Rectal smooth muscle tissue (tissue), 1 donor: Measurements from ENCODE around the gene DSCAM.

Experiments
- H3K27ac ChIP-seq: one replicate; pipeline ENCODE4 v1.7.0; 2013; ENCODE audit warnings: low read depth, low read length, inconsistent platforms
- H3K27me3 ChIP-seq: one replicate; pipeline ENCODE4 v1.7.0; 2013; ENCODE audit warnings: low read length; ENCODE audit not compliant: control insufficient read depth, insufficient read depth
- H3K36me3 ChIP-seq: one replicate; pipeline ENCODE4 v1.7.0; 2013; ENCODE audit warnings: low read length; ENCODE audit not compliant: control insufficient read depth, insufficient read depth
- H3K4me1 ChIP-seq: one replicate; pipeline ENCODE4 v1.7.0; 2013; ENCODE audit warnings: low read length; ENCODE audit not compliant: control insufficient read depth, insufficient read depth
- H3K4me3 ChIP-seq: one replicate; pipeline ENCODE4 v1.7.0; 2013; ENCODE audit warnings: low read length
- H3K9ac ChIP-seq: one replicate; pipeline ENCODE4 v1.7.0; 2013; ENCODE audit warnings: low read length

Gene DSCAM

DNA sequence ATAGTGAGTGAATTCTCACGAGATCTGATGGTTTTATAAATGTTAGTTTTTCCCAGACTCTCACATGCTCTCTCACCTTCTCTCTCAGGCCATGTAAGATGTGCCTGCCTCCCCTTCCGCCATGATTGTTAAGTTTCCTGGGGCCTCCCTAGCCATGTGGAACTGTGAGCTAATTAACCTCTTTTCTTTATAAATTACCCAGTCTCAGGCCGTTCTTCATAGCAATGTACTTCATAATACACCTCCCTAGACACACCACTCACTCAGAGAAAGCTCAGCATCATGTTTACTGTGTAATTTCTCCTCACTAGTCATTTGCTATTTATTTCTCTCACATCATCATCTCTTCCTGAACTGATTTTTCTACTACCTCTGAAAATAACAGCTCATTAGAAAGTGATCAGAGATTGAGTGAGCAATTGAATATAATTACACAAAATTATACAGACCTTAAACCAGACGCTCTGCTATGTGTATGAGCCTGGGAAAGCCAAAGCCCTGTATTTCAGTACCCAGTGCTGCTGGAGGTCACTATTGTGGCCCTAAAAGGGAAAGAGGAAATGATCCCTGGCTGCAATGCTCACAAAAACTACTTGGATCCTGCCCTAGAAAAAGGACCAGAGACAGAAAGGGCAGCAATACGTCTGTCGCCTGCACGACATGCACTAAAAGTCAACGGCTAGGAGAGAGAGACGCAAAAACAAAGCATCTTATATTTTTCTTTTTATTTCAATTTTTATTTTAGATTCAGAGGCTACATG is 284.5 kb downstream of the DSCAM start:
- Histone ChIP-seq H3K27ac (no peak overlapping the region), H3K9ac (no peak overlapping the region), H3K27me3 (no peaks in the 10 kb centered on the region), H3K4me1 (no peaks in the 10 kb centered on the region), H3K36me3 (no peaks in the 10 kb centered on the region), H3K4me3 (no peak overlapping the region)

DNA sequence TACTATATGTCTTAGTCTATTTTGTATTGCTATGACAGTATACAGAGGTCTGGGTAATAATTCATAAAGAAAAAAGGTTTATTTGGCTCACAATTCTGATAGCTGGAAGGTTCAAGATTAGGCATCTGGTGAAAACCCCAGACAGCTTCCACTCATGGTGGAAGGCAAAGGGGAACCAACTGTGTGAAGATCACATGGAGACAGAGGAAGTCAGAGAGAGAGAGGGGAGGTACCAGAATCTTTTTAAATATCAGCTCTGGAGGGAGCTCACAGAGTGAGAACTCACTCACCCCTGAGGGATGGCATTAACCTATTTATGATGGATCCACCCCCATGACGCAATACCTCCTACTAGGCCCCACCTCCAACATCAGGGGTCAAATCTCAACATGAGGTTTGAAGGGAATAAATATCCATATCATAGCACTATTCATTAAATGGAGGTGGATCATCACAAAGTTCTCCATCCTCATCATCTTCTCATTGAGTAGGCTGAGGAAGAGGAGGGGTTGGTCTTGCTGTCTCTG is 290.5 kb downstream of the DSCAM start:
- H3K4me3 ChIP-seq = no peak overlapping the region
- no peak overlapping the region for H3K9ac ChIP-seq
- no peak overlapping the region for H3K27ac ChIP-seq
- no peaks in the 10 kb centered on the region for H3K27me3 ChIP-seq
- no peaks in the 10 kb centered on the region for H3K4me1 ChIP-seq
- H3K36me3 ChIP-seq = no peaks in the 10 kb centered on the region

DNA sequence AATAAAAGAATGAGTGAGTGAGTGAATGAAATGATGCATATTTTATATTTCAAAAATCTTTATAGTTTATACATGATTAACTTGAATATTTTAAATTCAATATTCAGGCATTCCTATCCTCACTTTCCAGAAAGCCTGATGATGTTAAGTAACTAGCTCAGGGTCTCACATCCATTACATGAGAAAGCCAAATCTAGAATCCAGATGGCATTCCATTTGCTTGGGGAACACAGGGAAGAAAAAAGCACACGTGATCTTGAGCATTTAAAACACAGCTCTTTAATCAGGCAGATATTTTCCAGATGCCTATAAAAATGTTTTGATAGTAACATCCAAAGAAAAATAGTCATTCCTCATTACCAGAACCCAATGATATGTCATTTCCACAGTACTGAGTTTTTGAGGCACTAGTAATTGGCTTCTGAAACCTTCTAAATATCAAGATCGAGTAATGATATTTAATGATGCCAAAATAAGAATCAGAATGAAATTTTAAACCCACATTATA is 291.9 kb downstream of the DSCAM start:
- no peak overlapping the region for H3K27ac ChIP-seq
- no peaks in the 10 kb centered on the region for H3K36me3 ChIP-seq
- H3K4me3 ChIP-seq = no peak overlapping the region
- no peaks in the 10 kb centered on the region for H3K27me3 ChIP-seq
- H3K9ac ChIP-seq = no peak overlapping the region
- no peaks in the 10 kb centered on the region for H3K4me1 ChIP-seq

DNA sequence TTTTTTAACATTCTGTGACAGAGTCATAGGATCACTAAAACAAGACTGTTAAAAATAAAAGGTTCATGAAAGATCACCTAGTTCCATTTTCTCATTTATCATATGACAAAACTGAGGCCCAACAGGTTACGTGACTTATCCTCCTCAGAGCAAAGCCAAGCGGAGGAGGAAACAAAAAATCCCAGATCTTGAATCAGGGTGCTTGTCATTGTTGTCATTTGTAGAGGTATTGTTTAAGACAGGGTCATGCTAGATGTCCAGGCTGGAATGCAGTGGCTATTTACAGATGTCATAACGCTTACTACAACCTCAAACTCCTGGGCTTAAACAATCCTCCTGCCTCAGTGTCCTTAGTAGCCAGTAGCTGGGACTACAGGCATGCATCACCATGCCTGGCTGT is 293.2 kb downstream of the DSCAM start:
- Histone ChIP-seq H3K36me3 (no peaks in the 10 kb centered on the region), H3K27ac (no peak overlapping the region), H3K27me3 (no peaks in the 10 kb centered on the region), H3K9ac (no peak overlapping the region), H3K4me3 (no peak overlapping the region), H3K4me1 (no peaks in the 10 kb centered on the region)

DNA sequence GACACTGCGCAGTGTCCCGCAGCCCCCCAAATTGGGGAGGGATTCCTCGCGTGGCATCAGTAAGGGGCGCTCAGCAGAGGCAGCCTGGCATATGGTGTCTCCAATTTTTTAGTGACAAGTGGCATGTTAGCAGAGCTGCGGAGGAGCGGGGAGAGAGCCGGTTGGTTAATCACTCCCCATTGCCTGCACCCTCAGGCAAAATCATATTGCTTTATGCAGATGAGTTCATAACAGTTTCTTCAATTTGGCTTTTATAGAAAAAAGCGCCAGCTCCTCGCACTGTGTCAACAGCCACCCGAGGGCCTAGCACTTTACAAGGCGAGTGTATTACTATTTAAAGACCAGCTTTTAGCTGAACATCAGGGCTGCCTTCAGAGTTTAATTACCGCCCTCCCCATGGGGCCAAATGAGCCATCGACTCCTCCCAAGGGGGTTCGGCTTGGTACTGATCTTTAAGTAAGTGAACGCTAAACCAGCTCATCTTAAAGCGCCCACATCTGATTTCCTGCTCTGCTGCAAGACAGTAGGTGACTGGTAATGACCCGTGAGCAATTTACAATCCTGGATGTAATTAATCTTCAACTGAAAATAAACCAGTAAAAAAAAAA is 298.9 kb downstream of the DSCAM start:
- Histone ChIP-seq H3K27me3 (no peaks in the 10 kb centered on the region), H3K27ac (no peak overlapping the region), H3K4me3 (no peak overlapping the region), H3K36me3 (no peaks in the 10 kb centered on the region), H3K4me1 (no peaks in the 10 kb centered on the region), H3K9ac (no peak overlapping the region)

DNA sequence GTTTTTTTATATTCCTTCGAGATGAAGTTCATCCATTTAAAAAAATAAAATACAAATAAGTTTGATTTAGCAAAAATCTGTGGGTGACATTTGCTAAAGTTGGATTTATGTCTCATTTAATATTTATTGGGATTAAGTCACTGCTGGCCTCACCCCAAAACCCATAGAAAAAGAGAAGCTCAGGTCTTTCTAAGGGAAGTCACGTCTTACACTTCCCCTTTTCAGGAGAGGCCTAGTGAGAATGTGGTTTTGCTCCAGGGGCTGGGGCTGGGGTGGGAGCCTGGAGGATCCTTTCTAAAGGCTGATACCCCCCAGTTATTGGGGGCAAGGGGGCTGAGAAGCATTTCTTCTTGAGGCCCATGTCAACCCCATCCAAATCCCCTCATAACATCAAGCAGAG is 300.3 kb downstream of the DSCAM start:
- no peak overlapping the region for H3K4me3 ChIP-seq
- no peak overlapping the region for H3K9ac ChIP-seq
- H3K27me3 ChIP-seq = no peaks in the 10 kb centered on the region
- H3K27ac ChIP-seq = no peak overlapping the region
- no peaks in the 10 kb centered on the region for H3K4me1 ChIP-seq
- no peaks in the 10 kb centered on the region for H3K36me3 ChIP-seq

DNA sequence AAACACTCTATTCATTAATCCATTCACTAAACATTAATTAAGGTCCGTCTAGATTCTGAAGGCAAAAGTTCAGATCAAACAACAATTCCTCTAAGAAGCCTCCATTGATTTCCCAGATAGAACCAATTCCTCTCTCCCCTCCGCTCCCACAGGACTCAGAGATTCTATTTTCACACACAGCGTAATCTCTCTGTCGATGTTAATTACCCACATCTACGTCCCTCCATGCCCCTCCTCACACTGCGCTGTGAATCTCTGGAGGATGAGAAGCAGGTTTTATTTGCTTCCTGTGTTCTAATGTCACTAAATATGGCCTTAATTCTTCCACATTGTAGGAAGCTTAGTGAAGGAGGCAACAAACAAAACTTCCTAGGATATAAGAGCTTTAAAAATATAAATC is 306.7 kb downstream of the DSCAM start:
- no peaks in the 10 kb centered on the region for H3K27me3 ChIP-seq
- no peak overlapping the region for H3K27ac ChIP-seq
- H3K36me3 ChIP-seq = no peaks in the 10 kb centered on the region
- H3K4me3 ChIP-seq = no peak overlapping the region
- no peaks in the 10 kb centered on the region for H3K4me1 ChIP-seq
- H3K9ac ChIP-seq = no peak overlapping the region

DNA sequence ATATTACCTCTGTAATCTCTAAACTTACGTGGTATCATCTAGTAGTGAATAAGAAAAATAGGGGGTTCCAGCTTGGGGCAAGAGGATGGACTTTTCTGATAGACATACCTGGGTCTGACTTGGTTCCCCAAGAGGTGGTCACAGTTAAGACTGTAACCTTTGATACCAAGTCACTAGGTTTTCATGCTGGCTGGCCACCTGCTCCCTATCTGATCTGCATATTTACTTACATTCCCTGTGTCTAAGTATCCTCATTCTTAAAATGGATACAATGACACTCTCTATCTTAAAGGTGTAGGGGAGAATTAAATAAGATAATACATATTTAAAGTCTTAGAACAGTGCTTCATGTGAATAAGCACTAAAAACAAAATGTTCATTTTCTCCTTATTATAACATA is 312.1 kb downstream of the DSCAM start:
- H3K9ac ChIP-seq = no peak overlapping the region
- no peaks in the 10 kb centered on the region for H3K36me3 ChIP-seq
- H3K27ac ChIP-seq = no peak overlapping the region
- H3K27me3 ChIP-seq = no peaks in the 10 kb centered on the region
- H3K4me1 ChIP-seq = no peaks in the 10 kb centered on the region
- H3K4me3 ChIP-seq = no peak overlapping the region

DNA sequence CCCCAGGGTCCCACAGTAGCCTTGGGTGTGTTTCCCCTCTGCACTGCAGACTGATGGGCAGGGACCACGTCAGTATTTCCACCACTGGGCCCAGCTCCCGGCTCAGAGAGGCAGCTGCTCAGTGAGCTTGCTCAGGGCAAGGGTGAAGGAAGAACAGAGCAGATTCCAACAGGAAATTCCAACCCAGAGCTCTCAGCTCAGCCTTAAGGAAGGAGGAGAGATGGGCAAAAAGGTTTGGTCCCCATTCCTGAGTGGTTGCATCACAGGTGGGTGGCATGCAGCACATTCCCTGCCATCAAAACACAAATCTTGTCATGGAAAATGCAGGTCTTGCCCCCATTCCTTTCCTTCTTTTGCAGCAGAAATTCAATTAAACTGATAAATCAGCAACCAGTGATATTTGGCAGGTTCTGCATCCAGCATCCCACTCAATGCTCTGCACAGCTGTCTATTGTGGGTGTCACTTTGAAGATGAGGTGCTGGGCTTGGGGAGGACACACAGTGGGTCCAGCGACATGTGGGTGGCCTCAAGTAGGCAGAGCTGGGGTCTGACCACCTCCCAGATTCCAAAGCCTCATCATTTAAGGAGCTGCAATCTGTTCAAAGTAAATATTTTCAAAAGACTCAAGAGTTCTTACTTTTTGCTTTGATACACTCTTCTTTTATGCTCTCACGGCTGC is 315.4 kb downstream of the DSCAM start:
- H3K4me1 ChIP-seq = no peaks in the 10 kb centered on the region
- no peaks in the 10 kb centered on the region for H3K36me3 ChIP-seq
- H3K27me3 ChIP-seq = no peaks in the 10 kb centered on the region
- H3K4me3 ChIP-seq = no peak overlapping the region
- no peak overlapping the region for H3K27ac ChIP-seq
- no peak overlapping the region for H3K9ac ChIP-seq

DNA sequence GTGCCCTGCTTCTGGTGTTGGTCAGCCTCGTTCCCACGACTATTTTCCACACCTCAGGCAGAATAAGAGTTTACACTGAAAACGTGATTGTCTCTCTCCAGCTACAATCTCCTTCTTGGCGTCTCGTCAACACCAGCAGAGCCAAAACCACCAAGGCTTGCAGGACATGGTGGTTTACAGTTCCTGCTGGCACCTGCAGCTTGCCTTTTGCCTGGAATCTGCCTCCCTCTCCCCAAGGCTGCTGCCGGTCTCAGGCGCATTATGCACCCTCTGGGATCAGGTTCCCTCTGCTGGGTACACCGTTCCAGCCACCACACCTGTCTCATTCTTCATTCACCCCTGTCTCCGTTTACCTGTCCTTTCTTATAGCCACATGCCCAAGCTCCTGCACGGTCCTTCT is 315.9 kb downstream of the DSCAM start:
- H3K4me3 ChIP-seq = no peak overlapping the region
- no peaks in the 10 kb centered on the region for H3K27me3 ChIP-seq
- H3K27ac ChIP-seq = no peak overlapping the region
- H3K4me1 ChIP-seq = no peaks in the 10 kb centered on the region
- H3K36me3 ChIP-seq = no peaks in the 10 kb centered on the region
- H3K9ac ChIP-seq = no peak overlapping the region

DNA sequence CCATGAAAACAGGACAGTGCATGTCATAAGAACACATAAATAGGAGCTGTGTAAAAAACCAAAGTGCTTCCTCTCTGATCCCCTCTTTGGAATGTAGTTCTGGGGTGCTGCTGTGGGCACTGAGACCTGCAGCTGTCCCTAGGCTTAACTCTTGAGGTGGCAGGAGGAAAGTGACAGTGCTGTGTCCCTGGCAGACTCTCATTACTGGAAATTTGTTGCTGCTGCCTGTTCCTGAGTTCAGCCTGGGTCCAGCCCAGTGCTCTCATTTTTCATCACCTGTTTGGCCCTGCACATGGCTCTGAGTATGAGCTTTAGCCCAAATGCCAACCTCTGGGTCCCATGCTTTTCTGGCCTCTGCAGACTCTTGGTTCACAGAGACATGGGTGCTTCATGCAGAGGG is 329.3 kb downstream of the DSCAM start:
- no peak overlapping the region for H3K9ac ChIP-seq
- no peaks in the 10 kb centered on the region for H3K27me3 ChIP-seq
- H3K4me3 ChIP-seq = no peak overlapping the region
- H3K27ac ChIP-seq = no peak overlapping the region
- H3K4me1 ChIP-seq = no peaks in the 10 kb centered on the region
- H3K36me3 ChIP-seq = no peaks in the 10 kb centered on the region

DNA sequence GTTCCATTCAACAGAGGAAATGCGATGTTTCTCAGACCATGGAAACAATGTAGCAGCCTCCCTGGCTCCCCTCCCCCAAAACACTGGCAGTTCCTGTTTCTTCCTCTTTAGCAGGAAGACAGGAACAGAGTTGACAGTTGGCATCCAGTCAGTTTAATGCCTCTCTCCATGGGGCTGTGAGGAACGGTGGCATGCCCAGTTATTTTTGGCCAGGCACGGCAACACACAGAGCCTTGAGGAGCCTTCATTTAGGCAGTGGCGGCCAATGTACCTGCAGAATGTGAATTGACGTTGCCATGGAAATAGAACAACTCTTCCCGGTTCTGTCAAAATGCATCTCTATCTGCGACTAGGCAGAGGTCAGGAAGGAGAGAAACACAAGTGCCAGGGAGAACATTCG is 330.6 kb downstream of the DSCAM start:
- Histone ChIP-seq H3K27me3 (no peaks in the 10 kb centered on the region), H3K27ac (no peak overlapping the region), H3K36me3 (no peaks in the 10 kb centered on the region), H3K4me3 (no peak overlapping the region), H3K4me1 (no peaks in the 10 kb centered on the region), H3K9ac (no peak overlapping the region)
